Activated gamma-delta T cell treated with anti-CD3 and anti-CD28 coated beads, Interleukin-2, amount 50 U/mL, for 16 hours (primary cell): ENCODE measurements around the gene TRAM2.

Source experiments
- DNase-seq: peaks from one replicate; pipeline ENCODE4 v3.0.0-alpha.2; 2020; ENCODE audit warnings: low read depth

The TRAM2 gene

GRCh38 chr6:52577022-52577777, at the start of gene TRAM2:
Gene TRAM2, minus strand, starts transcription at chr6:52577060. Its CDS starts 145 bp downstream, at chr6:52576915.
- peak; percentile 58 for DNase-seq

GRCh38 chr6:52622810-52623209, 46.0 kb upstream of the TRAM2 start:
- DNase-seq, result no peak

- DNase-seq, result no peak
These were observed 44.8 kb upstream of the TRAM2 start for GRCh38 chr6:52621631-52622030.

- no peak for DNase-seq
These were observed 44.0 kb upstream of the TRAM2 start for GRCh38 chr6:52620906-52621190.

GRCh38 chr6:52620055-52620905, 43.4 kb upstream of the TRAM2 start:
- DNase-seq, result no peak

- DNase-seq, result no peak
These were observed 40.2 kb upstream of the TRAM2 start for GRCh38 chr6:52617087-52617486.

- DNase-seq, result no peak
These were observed 39.3 kb upstream of the TRAM2 start for GRCh38 chr6:52616059-52616690.

GRCh38 chr6:52612336-52613054, 35.6 kb upstream of the TRAM2 start:
- DNase-seq, result no peak

- DNase-seq, result no peak
These were observed 35.0 kb upstream of the TRAM2 start for GRCh38 chr6:52611833-52612232.

- DNase-seq, result no peak
These were observed 34.0 kb upstream of the TRAM2 start for GRCh38 chr6:52610745-52611355.

GRCh38 chr6:52610011-52610410, 33.2 kb upstream of the TRAM2 start:
- DNase-seq, result no peak

GRCh38 chr6:52605610-52606185, 28.8 kb upstream of the TRAM2 start:
- no peak for DNase-seq

- DNase-seq, result no peak
These were observed 26.3 kb upstream of the TRAM2 start for GRCh38 chr6:52603000-52603795.

GRCh38 chr6:52598824-52599190, 21.9 kb upstream of the TRAM2 start:
- no peak for DNase-seq

- DNase-seq, result no peak
These were observed 21.4 kb upstream of the TRAM2 start for GRCh38 chr6:52598123-52598823.

GRCh38 chr6:52597738-52598122, 20.9 kb upstream of the TRAM2 start:
- no peak for DNase-seq

GRCh38 chr6:52596371-52597028, 19.6 kb upstream of the TRAM2 start:
- DNase-seq, result no peak

- DNase-seq, result no peak
These were observed 18.9 kb upstream of the TRAM2 start for GRCh38 chr6:52595796-52596130.

GRCh38 chr6:52595000-52595795, 18.3 kb upstream of the TRAM2 start:
- DNase-seq, result no peak
